A673 (cell line): ENCODE data around the gene BLID. TPM values are rescaled to one million over a fixed set of nuclear protein-coding genes. Genes with fewer than 3 reads are reported as not detected.
A peak's percentile ranks its signal among the peaks of the same experiment; 100 is the strongest.

Source experiments
- BruUV-seq: library from RNA; stranded (reverse); fragments of 400-500 nt; replicated peaks from 2 replicates; lab custom pipeline; 2021; lab: Mats Ljungman, UMichigan
- CTCF ChIA-PET: fragments of 300-600 bp; sonication (Branson Sonifier 250); formaldehyde crosslinking; loops from one replicate; lab custom pipeline; 2022; ENCODE audit warnings: antibody characterized with exemption; lab: Charles Lee
- POLR2A ChIA-PET: fragments of 300-600 bp; sonication (Branson Sonifier 250); formaldehyde crosslinking; loops from one replicate; lab custom pipeline; 2022; ENCODE audit warnings: antibody characterized with exemption; ENCODE audit not compliant: low non-redundant PET; lab: Charles Lee
- DNase-seq: peaks from one replicate; pipeline ENCODE4 v3.0.0-alpha.2; 2015; ENCODE audit warnings: low spot score
- H3K27ac ChIP-seq: fragments of 200-600 bp; sonication (generic); 2 replicates; pipeline ENCODE4 v1.5.1; 2016; ENCODE audit warnings: mixed run types, low read depth, mild to moderate bottlenecking, mixed read lengths, antibody characterized with exemption, low read length; ENCODE audit not compliant: poor library complexity, severe bottlenecking
- H3K27me3 ChIP-seq: fragments of 200-600 bp; sonication (generic); replicated peaks from 2 replicates; pipeline ENCODE4 v1.6.1; 2017; ENCODE audit warnings: mixed run types, low read depth, mild to moderate bottlenecking, mixed read lengths, antibody characterized with exemption, low read length; ENCODE audit not compliant: insufficient read depth, poor library complexity
- H3K36me3 ChIP-seq: fragments of 200-600 bp; sonication (generic); 2 replicates; pipeline ENCODE4 v1.6.1; 2016; ENCODE audit warnings: mixed run types, mild to moderate bottlenecking, mixed read lengths, antibody characterized with exemption, low read length; ENCODE audit not compliant: insufficient read depth, poor library complexity, severe bottlenecking
- H3K4me1 ChIP-seq: fragments of 200-600 bp; sonication (generic); 2 replicates; pipeline ENCODE4 v1.6.1; 2017; ENCODE audit warnings: mixed run types, mild to moderate bottlenecking, mixed read lengths, antibody characterized with exemption, low read length; ENCODE audit not compliant: insufficient read depth, poor library complexity, severe bottlenecking
- H3K4me3 ChIP-seq: fragments of 200-600 bp; sonication (generic); 2 replicates; pipeline ENCODE4 v1.5.1; 2016; ENCODE audit warnings: low read depth, mixed run types, mild to moderate bottlenecking, mixed read lengths, low read length; ENCODE audit not compliant: poor library complexity, severe bottlenecking
- H3K9me3 ChIP-seq: fragments of 200-600 bp; sonication (generic); 2 replicates; pipeline ENCODE4 v1.6.1; 2016; ENCODE audit warnings: mixed run types, low read depth, mild to moderate bottlenecking, mixed read lengths, antibody characterized with exemption, low read length; ENCODE audit not compliant: poor library complexity, severe bottlenecking
- CTCF ChIP-seq: fragments of 300-800, 200-600 bp; sonication (generic); conservative IDR thresholded peaks from 2 replicates; pipeline ENCODE4 v1.5.1; 2017; ENCODE audit warnings: low read depth, mild to moderate bottlenecking, antibody characterized with exemption, low read length, moderate library complexity, mixed read lengths
- EZH2 ChIP-seq: fragments of 200-600 bp; sonication (generic); IDR thresholded peaks from 2 replicates; pipeline ENCODE4 v1.6.1; 2017; ENCODE audit warnings: borderline replicate concordance, low read depth, mild to moderate bottlenecking, mixed read lengths, antibody characterized with exemption, low read length; ENCODE audit not compliant: poor library complexity, severe bottlenecking
- intact Hi-C: fragments of 100-400 bp; cut with micrococcal nuclease; formaldehyde crosslinking; loops from one replicate; pipeline ENCODE4 v1.10.0; 2022; ENCODE audit not compliant: unreplicated experiment
- total RNA-seq: library from RNA; stranded (reverse); gene quantifications from 2 replicates; pipeline ENCODE4 v1.2.3, GENCODE V29; 2021

Gene BLID
- total RNA-seq, 1 experiment from 2014 or later, result 0.82 TPM

GRCh38 chr11:122144752-122145151 lies 28.7 kb upstream of the BLID start:
- ChIA-PET CTCF (no interaction called here), POLR2A (no interaction called here)
- peaks cover 18% of the 10 kb centered on the region for H3K4me1 ChIP-seq
- no TSS peak for BruUV-seq
- no peak overlapping the region for H3K27ac ChIP-seq
- H3K9me3 ChIP-seq, result no peaks in the 10 kb centered on the region
- no peak for DNase-seq
- no peaks in the 10 kb centered on the region for H3K36me3 ChIP-seq
- no peaks in the 10 kb centered on the region for H3K27me3 ChIP-seq
- intact Hi-C loops, result no loop called here
- no peak overlapping the region for H3K4me3 ChIP-seq
- TF ChIP-seq CTCF (no peak), EZH2 (no peak)

GRCh38 chr11:122141725-122142124 lies 25.7 kb upstream of the BLID start:
- H3K9me3 ChIP-seq, result no peaks in the 10 kb centered on the region
- peak; percentile 60 for DNase-seq
- no peak for TF ChIP-seq EZH2
- TF ChIP-seq CTCF, result no peak
- peaks cover 43% of the 10 kb centered on the region for H3K4me1 ChIP-seq
- intact Hi-C loops, result no loop called here
- H3K27me3 ChIP-seq, result no peaks in the 10 kb centered on the region
- H3K36me3 ChIP-seq, result no peaks in the 10 kb centered on the region
- ChIA-PET CTCF (no interaction called here), POLR2A (no interaction called here)
- no peak overlapping the region for H3K27ac ChIP-seq
- no TSS peak for BruUV-seq
- no peak overlapping the region for H3K4me3 ChIP-seq

- no TSS peak for BruUV-seq
- Histone ChIP-seq H3K4me1 (peaks cover 52% of the 10 kb centered on the region), H3K4me3 (no peak overlapping the region), H3K9me3 (no peaks in the 10 kb centered on the region), H3K27me3 (no peaks in the 10 kb centered on the region), H3K36me3 (no peaks in the 10 kb centered on the region), H3K27ac (no peak overlapping the region)
- DNase-seq, result no peak
- CTCF ChIA-PET, result no interaction called here
- POLR2A ChIA-PET, result interaction anchor here (0.8 kb wide), 1 partner anchor 272 kb away, joined by 3 read pairs; no protein-coding TSS in a partner anchor
- TF ChIP-seq EZH2, result no peak
- no peak for TF ChIP-seq CTCF
- intact Hi-C loops, result no loop called here
Observed at GRCh38 chr11:122140500-122140899, 24.5 kb upstream of the BLID start.
